Stimulated activated CD8-positive, alpha-beta memory T cell treated with anti-CD3 and anti-CD28 coated beads, Interleukin-4, amount 100 ng/mL, for 4 hours (primary cell): ENCODE results near the gene PROB1.

ENCODE experiments used
- DNase-seq, 2 donors: peaks; one replicate each; pipeline ENCODE4 v3.0.0-alpha.2; 2020; ENCODE audit warnings: low read depth in 2 of 2, low spot score in 1 of 2

PROB1 gene

DNA sequence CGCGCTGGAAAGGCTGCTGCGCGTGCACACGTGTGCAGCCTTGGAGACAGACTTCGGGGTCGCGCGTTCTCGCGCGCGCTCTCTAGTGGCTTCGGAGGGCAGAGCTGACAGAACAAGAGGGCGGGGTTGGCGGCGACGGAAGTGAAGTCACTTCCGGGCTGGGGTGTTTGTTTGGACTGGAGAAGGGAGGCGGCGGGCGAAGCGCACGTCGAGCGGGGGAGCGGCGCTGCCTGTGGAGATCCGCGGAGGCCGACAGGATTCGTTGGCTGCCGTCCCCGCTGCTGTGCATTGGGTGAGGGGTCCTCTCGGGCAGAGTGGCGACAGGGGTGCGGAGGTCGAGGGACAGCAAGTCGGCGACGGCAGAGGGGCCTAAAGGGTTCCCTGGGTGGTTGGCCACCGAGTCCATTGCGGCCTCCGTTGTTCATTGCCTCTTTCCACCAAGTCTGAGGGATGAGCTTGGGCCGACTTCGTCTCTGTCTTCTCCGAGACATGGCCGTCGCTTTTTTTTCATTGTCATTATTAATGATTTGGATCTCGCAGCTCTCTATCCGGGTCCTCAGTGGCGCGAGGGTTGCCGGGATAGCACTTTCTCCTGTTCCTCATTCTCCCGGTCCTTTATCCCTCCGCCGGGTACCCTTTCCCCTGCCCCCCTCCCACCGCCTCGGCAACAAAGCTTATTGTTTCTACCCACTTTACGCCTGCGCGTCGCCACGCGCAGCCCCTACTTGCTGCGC is 53.0 kb downstream of the PROB1 start, which contains the start of gene PAIP2:
Gene PAIP2, plus strand, starts transcription at position 166 of the 734 bp plus-strand sequence. CDS start 21,931 bp downstream, outside the sequence.
- DNase-seq, result peak; percentile 91 to 96

GRCh38 chr5:139341187-139341688 is 53.7 kb downstream of the PROB1 start:
- DNase-seq, result no peak
